Stromal cell of bone marrow (primary cell): Measurements from ENCODE around the gene ASCL2.

Experiments
- DNase-seq: peaks from one replicate; pipeline ENCODE4 v3.0.0-alpha.2; 2012; ENCODE audit warnings: low read depth

Gene ASCL2

GRCh38 chr11:2224254-2224653 lies 46.1 kb downstream of the ASCL2 start:
- no peak for DNase-seq

- DNase-seq = no peak
Measured at GRCh38 chr11:2223153-2223794, 47.1 kb downstream of the ASCL2 start.

- DNase-seq = no peak
Measured at GRCh38 chr11:2222451-2222850, 47.9 kb downstream of the ASCL2 start.

GRCh38 chr11:2221591-2221990 lies 48.8 kb downstream of the ASCL2 start:
- DNase-seq = no peak

GRCh38 chr11:2221024-2221423 lies 49.4 kb downstream of the ASCL2 start:
- no peak for DNase-seq

GRCh38 chr11:2220173-2220771 lies 50.1 kb downstream of the ASCL2 start:
- DNase-seq = no peak

- DNase-seq = no peak
Measured at GRCh38 chr11:2219318-2220017, 50.9 kb downstream of the ASCL2 start.
